LNCAP (cell line): ENCODE results near the gene TNFAIP3.

ENCODE experiments used
- CTCF ChIP-seq: fragments of 450-650 bp; IDR thresholded peaks from 2 replicates; pipeline ENCODE4 v1.5.1; 2017; ENCODE audit warnings: mild to moderate bottlenecking

Gene TNFAIP3

DNA sequence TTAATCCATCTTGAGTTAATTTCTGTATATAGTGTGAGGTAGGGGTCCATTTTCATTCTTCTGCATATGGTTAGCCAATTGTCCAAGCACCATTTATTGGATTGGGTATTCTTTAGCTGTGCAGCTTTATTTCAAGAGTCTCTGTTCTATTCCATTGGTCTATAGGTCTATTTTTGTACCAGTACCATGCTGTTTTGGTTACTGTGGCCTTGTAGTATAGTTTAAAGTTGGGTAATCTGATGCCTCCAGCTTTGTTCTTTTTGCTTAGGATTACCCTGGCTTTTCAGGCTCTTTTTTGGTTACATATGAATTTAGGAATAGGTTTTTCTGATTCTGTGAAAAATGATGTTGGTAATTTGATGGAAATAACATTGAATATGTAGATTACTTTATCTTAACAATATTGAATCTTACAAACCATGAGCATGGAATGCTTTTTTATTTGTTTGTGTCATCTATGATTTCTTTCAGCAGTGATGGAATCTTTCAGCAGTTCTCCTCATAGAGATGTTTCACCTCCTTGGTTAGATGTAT lies 47.0 kb downstream of the TNFAIP3 start:
- no peak for TF ChIP-seq CTCF

- no peak for TF ChIP-seq CTCF
Observed at GRCh38 chr6:137914530-137915193, 47.6 kb downstream of the TNFAIP3 start.

DNA sequence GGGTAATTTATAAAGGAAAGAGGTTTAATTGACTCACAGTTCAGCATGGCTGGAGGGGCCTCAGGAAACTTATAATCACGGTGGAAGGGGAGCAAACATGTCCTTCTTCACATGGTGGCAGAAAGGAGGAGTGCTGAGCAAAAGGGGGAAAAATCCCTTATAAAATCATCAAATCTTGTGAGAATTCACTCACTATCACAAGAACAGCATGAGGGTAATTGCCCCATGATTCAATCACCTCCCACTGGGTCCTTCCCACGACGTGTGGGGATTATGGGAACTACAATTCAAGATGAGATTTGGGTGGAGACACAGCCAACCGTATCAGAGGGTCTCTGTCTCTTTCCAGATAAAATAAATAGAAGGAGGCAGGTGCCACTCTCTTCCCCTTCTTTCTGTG lies 48.7 kb downstream of the TNFAIP3 start:
- no peak for TF ChIP-seq CTCF

DNA sequence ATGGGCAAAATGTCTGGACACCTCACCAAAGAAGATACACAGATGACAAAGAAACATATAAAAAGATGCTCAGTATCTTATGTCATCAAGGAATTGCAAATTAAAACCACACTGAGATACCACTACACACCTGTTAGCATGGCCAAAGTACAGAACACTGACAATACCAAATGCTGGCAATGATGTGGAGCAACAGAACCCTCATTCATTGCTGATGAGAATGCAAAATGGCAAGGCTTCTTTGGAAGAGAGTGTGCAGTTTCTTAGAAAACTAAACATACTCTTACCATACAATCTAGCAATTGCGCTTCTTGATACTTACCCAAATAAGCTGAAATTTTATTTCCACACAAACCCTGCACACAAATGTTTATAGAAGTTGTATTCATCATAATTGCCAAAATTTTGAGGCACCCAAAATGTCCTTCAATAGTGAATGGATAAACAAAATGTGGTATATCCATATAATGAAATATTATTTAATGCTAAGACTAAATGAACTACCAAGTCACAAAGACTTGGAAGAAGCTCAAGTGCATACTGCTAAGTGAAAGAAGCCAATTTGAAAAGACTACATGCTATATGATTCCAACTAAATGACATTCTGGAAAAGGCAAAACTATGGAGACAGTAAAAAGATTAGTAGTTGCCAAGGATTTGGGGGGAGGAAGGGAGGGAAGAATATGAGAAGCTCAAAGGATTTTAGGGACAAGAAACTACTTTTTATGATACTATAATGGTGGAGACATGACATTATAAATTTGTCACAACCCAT lies 50.7 kb downstream of the TNFAIP3 start:
- TF ChIP-seq CTCF: no peak

GRCh38 chr6:137919502-137919823 lies 52.4 kb downstream of the TNFAIP3 start:
- no peak for TF ChIP-seq CTCF

DNA sequence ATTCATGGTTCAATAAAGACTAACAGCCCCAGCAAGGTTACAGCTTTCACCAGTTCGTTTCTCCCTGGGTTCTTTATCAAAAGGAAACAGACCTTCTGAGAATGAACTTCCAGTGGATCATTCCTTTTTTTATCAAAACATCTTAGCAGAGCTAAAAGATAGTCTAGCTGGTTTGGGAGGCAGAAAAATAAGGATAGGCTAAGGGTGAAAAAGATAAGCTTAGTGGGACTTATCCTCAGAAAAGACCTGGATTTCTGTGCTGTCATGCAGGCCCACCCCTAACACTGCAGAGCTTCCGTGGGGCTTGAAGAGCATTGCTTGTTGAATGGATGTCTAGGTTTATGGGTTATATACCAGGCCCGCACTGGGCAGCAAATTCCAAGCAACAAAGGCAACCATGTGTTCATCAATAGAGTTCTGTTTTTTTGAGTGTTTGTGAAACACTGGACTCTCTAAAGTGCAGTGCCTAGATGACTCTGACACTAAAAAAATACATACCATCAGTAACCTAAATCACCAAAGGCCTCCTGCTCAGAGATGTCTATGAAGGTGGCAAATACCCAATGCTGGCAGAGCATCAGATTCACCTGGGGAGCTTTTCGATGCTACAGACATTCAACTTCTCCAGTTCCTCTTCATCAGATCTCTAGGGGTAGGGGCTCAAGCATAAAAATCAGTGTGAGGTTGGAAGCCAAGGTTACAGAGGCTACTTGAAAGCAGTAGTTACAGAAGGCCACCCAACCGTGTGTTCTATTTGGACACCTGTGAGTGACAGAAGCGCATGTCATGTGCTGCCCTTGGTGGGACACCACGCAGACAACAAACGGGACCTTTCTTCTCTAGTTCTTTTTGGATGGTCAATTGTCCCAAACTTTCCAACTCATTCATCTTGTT lies 53.0 kb downstream of the TNFAIP3 start:
- no peak for TF ChIP-seq CTCF

GRCh38 chr6:137921823-137922222 lies 54.8 kb downstream of the TNFAIP3 start:
- no peak for TF ChIP-seq CTCF
